ENCODE results near the gene PCID2.

- TF ChIP-seq YY1 (IDR thresholded peaks at IDR 0.05; ENCODE audit: insufficient read depth, insufficient read length): no peak
- no peak for TF ChIP-seq ZNF274 (IDR thresholded peaks at IDR 0.05; ENCODE audit: low read depth, low read length)
Measured at GRCh38 chr13:113216254-113217048, 8.0 kb upstream of the PCID2 start.
